Neural cell (in vitro differentiated cells): Measurements from ENCODE around the gene HOXA4.

Source experiments
- CTCF ChIP-seq: fragments of 450-650 bp; IDR thresholded peaks from 2 replicates; pipeline ENCODE4 v1.5.1; 2014; ENCODE audit warnings: antibody characterized with exemption, mild to moderate bottlenecking, moderate library complexity; ENCODE audit not compliant: poor library complexity, severe bottlenecking
- EZH2 ChIP-seq: fragments of 200-600, 300-800 bp; shearing (Covaris generic), sonication (generic); IDR thresholded peaks from 2 replicates; pipeline ENCODE4 v1.6.1; 2014; ENCODE audit warnings: antibody characterized with exemption, low read length, borderline replicate concordance, mild to moderate bottlenecking; ENCODE audit not compliant: insufficient read depth, poor library complexity, severe bottlenecking
- MXI1 ChIP-seq: fragments of 450-650 bp; conservative IDR thresholded peaks from 2 replicates; pipeline ENCODE4 v1.6.1; 2014; ENCODE audit warnings: antibody characterized with exemption, mild to moderate bottlenecking; ENCODE audit not compliant: poor library complexity, severe bottlenecking
- POLR2AphosphoS5 ChIP-seq: IDR thresholded peaks from 2 replicates; pipeline ENCODE4 v1.6.1; 2012
- RAD21 ChIP-seq: fragments of 450-650 bp; conservative IDR thresholded peaks from 2 replicates; pipeline ENCODE4 v1.6.1; 2014; ENCODE audit warnings: antibody characterized with exemption, mild to moderate bottlenecking, moderate library complexity
- SMC3 ChIP-seq: fragments of 450-650 bp; conservative IDR thresholded peaks from 2 replicates; pipeline ENCODE4 v1.6.1; 2014; ENCODE audit warnings: antibody characterized with exemption, mild to moderate bottlenecking, moderate library complexity; ENCODE audit not compliant: poor library complexity
- TF ChIP-seq, protein P1 (sequence below): IDR thresholded peaks from 2 replicates; pipeline ENCODE4 v1.6.1; 2012; ENCODE audit warnings: borderline replicate concordance

GRCh38 chr7:27145165-27145913 lies 14.8 kb upstream of the HOXA4 start:
- TF ChIP-seq CTCF: no peak
- TF ChIP-seq RAD21: no peak
- TF ChIP-seq, protein P1, sequence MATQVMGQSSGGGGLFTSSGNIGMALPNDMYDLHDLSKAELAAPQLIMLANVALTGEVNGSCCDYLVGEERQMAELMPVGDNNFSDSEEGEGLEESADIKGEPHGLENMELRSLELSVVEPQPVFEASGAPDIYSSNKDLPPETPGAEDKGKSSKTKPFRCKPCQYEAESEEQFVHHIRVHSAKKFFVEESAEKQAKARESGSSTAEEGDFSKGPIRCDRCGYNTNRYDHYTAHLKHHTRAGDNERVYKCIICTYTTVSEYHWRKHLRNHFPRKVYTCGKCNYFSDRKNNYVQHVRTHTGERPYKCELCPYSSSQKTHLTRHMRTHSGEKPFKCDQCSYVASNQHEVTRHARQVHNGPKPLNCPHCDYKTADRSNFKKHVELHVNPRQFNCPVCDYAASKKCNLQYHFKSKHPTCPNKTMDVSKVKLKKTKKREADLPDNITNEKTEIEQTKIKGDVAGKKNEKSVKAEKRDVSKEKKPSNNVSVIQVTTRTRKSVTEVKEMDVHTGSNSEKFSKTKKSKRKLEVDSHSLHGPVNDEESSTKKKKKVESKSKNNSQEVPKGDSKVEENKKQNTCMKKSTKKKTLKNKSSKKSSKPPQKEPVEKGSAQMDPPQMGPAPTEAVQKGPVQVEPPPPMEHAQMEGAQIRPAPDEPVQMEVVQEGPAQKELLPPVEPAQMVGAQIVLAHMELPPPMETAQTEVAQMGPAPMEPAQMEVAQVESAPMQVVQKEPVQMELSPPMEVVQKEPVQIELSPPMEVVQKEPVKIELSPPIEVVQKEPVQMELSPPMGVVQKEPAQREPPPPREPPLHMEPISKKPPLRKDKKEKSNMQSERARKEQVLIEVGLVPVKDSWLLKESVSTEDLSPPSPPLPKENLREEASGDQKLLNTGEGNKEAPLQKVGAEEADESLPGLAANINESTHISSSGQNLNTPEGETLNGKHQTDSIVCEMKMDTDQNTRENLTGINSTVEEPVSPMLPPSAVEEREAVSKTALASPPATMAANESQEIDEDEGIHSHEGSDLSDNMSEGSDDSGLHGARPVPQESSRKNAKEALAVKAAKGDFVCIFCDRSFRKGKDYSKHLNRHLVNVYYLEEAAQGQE: no peak
- TF ChIP-seq EZH2: no peak
- TF ChIP-seq POLR2AphosphoS5: no peak
- TF ChIP-seq SMC3: no peak
- no peak for TF ChIP-seq MXI1
